Activated gamma-delta T cell treated with anti-CD3 and anti-CD28 coated beads, Interleukin-2, amount 50 U/mL, for 16 hours (primary cell): ENCODE data around the gene ASAP3.
"Not testable (repeated sequence)": the region's sequence is repeated elsewhere in the genome, so short reads cannot be mapped to it uniquely, and the experiment has no call there.

Source experiments
- DNase-seq: peaks from one replicate; pipeline ENCODE4 v3.0.0-alpha.2; 2020; ENCODE audit warnings: low read depth

The ASAP3 gene

GRCh38 chr1:23394684-23395083 is 89.3 kb downstream of the ASAP3 start:
- DNase-seq: no peak

DNA sequence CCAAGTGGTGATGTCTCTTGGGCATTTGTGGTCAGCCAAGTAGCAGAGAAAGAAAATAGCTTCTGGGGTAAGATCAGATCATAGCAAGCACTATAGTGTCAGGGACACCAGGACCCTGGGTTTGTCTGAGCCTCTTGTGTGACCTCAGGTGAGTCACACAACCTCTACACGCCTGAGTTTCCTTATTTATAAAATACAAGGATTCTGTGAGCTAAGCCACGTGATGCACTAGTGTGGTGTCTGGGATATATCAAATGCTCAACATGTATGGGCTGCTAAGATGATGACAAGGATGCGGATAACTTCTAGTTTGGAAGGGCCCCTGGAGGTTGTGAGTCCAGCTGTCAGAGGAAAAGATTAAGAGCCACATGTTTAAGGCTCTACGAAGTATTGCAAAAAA is 89.8 kb downstream of the ASAP3 start:
- DNase-seq: no peak

- no peak for DNase-seq
These were observed 90.3 kb downstream of the ASAP3 start for GRCh38 chr1:23393706-23394105.

DNA sequence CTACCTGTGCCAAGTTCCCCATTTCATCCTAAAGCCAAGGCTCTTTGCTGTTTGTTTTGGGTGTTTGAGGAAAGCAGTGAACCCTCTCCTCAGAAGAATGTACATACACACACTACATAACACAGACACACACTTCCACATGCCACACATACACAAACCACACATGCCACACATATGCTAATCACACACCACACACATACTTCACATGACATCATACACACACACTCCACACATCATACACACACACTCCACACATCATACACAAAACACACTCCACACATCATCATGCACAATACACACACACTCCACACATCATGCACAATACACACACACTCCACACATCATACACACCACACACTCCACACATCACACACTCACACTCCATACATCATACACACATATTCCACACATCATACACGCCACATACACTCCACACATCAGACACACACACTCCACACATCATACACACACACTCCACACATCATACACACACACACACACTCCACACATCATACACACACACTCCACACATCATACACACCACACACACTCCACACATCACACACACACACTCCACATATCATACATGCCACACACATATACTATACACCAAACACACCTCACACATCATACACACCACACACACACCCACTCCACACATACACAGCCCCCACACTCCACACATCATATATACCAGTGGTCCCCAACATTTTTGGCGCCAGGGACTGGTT is 91.7 kb downstream of the ASAP3 start:
- DNase-seq: no peak

DNA sequence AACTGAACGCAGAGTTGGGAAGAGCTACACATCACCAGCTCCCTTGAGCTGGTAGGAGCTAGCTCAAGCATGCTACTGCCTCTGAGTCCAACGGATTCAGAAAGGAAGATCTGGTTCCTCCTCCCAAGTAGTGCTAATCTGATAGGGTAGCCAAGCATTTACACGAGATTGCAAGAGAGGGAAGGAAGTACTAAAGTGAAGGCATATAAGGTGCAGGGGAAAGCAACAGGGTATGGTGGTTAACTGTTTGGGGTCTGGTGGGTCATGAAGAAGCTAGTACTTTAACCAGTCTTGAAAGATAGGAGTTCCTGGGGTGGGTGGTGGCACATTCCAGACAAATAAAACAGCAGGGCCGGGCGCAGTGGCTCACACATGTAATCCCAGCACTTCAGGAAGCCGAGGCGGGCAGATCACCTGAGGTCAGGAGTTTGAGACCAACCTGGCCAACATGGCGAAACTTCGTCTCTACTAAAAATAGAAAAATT is 94.1 kb downstream of the ASAP3 start:
- no peak for DNase-seq

DNA sequence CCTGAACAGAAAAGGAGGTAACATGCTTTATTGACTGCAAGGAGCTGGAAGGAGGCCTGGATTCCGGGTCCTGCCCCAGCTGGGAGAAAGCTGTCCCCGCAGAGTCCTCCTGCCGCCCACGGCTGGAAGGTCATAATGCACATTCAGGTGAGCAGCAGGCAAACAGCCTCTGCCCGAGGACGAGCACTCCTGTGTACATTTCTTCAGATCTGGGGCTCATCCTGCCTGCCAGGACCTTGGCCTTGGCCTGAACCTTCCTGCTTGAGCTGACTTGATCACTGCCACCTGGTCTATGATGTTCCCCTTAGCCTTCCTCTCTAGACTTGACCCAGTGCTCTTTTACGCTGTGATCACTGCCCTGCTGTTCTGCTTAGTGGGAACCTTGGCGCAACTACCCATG is 96.5 kb downstream of the ASAP3 start:
- DNase-seq: no peak

DNA sequence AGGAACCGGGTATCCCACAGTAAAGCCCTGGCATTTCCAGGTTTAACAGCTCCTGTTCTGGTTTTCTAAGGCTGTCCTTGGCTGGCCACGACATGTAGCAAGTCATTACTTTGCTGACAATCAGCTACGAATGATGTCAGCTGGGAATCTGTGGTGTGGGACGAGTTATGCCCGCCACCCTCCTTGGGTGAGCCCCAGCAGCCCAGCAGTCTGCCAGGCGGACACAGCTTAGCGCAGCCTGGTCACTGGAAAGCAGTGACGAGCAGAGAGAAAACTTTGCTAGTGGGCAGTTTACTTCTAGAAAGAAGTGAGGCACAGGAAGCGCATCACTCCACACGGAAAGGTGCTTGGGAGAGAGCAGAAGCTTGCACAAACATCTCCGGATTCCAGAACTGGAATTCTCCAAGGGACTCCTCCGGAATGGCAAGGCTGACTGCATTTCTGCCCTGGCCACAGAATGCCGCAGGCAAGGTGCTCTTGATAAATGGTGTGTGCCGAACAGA is 98.8 kb downstream of the ASAP3 start:
- DNase-seq: no peak

DNA sequence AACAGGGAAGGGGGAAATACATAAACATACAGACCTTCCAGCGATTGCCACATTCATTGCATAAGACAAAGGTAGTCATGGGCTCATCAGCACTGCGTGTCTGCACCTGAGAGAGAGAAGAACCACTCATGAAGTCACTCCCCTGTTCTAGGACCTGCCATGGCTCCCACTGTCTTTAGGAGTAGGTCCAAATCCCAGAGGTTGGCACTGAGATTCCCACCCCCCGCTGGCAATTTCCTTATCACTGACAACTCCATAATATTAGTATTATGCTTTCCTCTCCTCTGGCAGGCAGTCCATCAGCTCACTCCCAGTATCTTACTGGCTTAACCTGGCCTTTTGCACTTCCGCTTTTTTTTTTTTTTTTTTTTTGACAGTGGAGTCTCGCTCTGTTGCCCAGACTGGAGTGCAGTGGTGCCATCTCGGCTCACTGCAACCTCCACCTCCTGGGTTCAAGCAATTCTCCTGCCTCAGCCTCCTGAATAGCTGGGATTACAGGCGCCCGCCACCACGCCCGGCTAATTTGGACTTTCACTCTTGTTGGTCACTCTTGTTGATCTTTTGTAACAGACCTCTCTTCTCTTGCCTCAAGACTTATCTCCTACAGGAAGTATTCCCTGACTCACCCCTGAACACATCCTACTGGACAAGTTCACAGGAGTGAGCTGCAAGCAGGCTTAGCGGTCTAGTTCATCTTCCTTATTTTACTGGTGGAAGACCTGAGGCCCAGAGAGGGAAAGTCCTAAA is 99.5 kb downstream of the ASAP3 start:
- no peak for DNase-seq

GRCh38 chr1:23383577-23384311 is 100.2 kb downstream of the ASAP3 start:
- DNase-seq: no peak

DNA sequence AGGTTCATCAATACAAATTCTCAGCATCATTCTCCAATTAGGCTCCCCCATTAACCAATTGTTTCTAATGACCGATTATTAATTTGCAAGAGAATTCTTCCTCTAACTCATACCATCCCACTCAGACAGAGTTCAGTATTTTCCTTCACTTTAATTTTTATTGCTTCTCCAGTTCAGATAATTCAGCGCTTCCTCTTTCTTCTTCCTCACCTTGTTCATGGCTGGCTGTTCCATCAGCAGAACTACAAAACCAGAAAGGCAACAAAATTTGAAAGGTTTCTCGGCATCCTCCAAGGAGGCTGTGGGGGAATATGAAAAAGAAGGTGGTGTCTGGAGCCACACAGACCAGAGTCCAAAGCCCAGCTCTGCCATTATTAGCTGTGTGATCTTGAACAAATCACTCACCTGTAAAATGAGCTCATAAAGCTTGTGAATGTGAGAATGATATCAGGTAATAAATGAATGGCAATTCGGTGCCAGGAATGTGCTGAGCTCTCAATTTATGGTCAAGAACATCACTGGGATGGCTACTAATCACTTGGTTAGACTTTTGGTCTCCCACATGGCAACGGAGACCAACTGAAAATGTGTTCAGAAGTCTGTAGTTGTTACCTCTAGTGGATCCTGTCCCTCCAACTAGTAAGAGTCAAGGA is 102.6 kb downstream of the ASAP3 start:
- no peak for DNase-seq

DNA sequence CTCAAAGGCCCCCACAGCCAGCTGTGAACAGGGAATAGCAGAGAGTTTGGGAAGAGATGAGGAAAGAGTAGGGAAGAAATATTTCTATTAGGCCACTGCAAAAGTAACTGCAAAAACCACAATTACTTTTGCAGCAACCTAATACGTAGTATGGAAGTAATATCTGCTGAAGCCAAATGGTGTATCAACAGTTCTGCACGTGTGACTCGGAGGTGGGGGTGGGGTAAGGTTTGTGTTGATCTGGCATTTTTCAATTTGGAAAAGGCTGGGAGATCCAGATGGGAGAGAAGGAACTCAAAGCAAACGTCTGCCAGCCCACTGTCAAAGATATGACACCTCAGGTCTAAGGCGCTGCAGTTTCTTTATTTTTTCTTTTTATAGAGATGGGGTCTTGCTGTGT is 103.3 kb downstream of the ASAP3 start:
- DNase-seq: no peak

DNA sequence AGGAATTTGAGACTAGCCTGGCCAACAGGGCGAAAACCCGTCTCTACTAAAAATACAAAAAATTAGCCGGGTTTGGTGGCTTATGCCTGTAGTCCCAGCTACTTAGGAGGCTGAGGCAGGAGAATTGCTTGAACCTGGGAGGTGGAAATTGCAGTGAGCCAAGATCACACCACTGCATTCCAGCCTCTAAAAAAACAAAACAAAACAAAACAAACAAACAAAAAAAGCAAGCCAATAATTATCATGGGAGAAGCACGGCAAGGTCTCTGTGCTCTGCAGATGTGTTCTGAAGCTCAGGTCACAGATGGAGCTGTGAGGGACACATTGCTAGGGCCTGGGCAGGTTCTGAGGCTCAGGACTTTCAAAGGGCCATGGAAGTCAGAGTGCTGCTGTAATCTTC is 103.7 kb downstream of the ASAP3 start:
- not testable (repeated sequence) for DNase-seq
